K562 (cell line): ENCODE results near the gene GNAI2. TPM values are rescaled to one million over a fixed set of nuclear protein-coding genes. Genes with fewer than 3 reads are reported as not detected.

Experiments
- BCOR ChIP-seq: fragments of 450-650 bp; IDR thresholded peaks from 2 replicates; pipeline ENCODE4 v1.6.1; 2016
- E4F1 ChIP-seq: fragments of 250-450 bp; sonication (Bioruptor Pico); IDR thresholded peaks from 2 replicates; pipeline ENCODE4 v1.5.0; 2021; ENCODE audit warnings: mild to moderate bottlenecking, borderline replicate concordance
- ELF4 ChIP-seq: fragments of 450-650 bp; formaldehyde crosslinking; IDR thresholded peaks from 2 replicates; pipeline ENCODE4 v1.4.0; 2022; ENCODE audit warnings: missing genetic modification characterization
- FOSL1 ChIP-seq: fragments of 200-800 bp; sonication (Bioruptor generic); conservative IDR thresholded peaks from 2 replicates; pipeline ENCODE4 v1.6.1; 2016; ENCODE audit warnings: missing genetic modification characterization, missing compliant biosample characterization
- HDAC6 ChIP-seq: IDR thresholded peaks from 2 replicates; pipeline ENCODE4 v1.6.1; 2012; ENCODE audit warnings: low read depth, mild to moderate bottlenecking, control low read depth, inconsistent platforms, low read length, moderate library complexity
- IRF9 ChIP-seq: fragments of 450-650 bp; IDR thresholded peaks from 2 replicates; pipeline ENCODE4 v1.6.1; 2016; ENCODE audit warnings: missing biosample characterization, missing genetic modification characterization
- JUND ChIP-seq, 2 experiments: IDR thresholded peaks; 2 replicates in 1 of 2; 3 replicates in 1 of 2; pipeline ENCODE4 v1.6.1; 2011; ENCODE audit warnings: borderline replicate concordance in 2 of 2, low read depth in 2 of 2, low read length in 2 of 2, improper control_type of control experiment in 1 of 2, missing biosample characterization in 1 of 2, missing genetic modification characterization in 1 of 2, missing genetic modification reagents in 1 of 2
- OTX1 ChIP-seq: fragments of 450-650 bp; formaldehyde crosslinking; IDR thresholded peaks from 2 replicates; pipeline ENCODE4 v1.4.0; 2022; ENCODE audit warnings: mild to moderate bottlenecking
- PHF21A ChIP-seq: fragments of 450-650 bp; IDR thresholded peaks from 2 replicates; pipeline ENCODE4 v1.6.1; 2017; ENCODE audit warnings: low read depth, borderline replicate concordance
- PHTF2 ChIP-seq: fragments of 250-450 bp; sonication (Bioruptor Pico); IDR thresholded peaks from 2 replicates; pipeline ENCODE4 v1.5.0; 2021; ENCODE audit warnings: mild to moderate bottlenecking
- RFX7 ChIP-seq: fragments of 250-450 bp; sonication (Bioruptor Pico); IDR thresholded peaks from 2 replicates; pipeline ENCODE4 v1.5.1; 2021; ENCODE audit warnings: mild to moderate bottlenecking
- SAFB ChIP-seq: fragments of 200-400 bp; formaldehyde crosslinking; IDR thresholded peaks from 2 replicates; pipeline ENCODE4 v1.6.1; 2017; ENCODE audit warnings: low read depth, low read length, borderline replicate concordance
- TAF9B ChIP-seq: fragments of 450-650 bp; IDR thresholded peaks from 2 replicates; pipeline ENCODE4 v1.6.1; 2018; ENCODE audit warnings: mild to moderate bottlenecking; ENCODE audit not compliant: partially characterized antibody
- TCFL5 ChIP-seq: fragments of 250-450 bp; sonication (Bioruptor Pico); conservative IDR thresholded peaks from 2 replicates; pipeline ENCODE4 v1.6.1; 2021; ENCODE audit warnings: mild to moderate bottlenecking, moderate library complexity, matching md5 sums
- ZBED1 ChIP-seq: IDR thresholded peaks from 2 replicates; pipeline ENCODE4 v1.6.1; 2014
- ZBTB2 ChIP-seq: fragments of 450-650 bp; IDR thresholded peaks from 2 replicates; pipeline ENCODE4 v1.6.1; 2016; ENCODE audit warnings: antibody characterized with exemption
- ZBTB33 ChIP-seq: sonication (generic); formaldehyde crosslinking; IDR thresholded peaks from 2 replicates; pipeline ENCODE4 v1.8.1; 2023; ENCODE audit warnings: mild to moderate bottlenecking, missing genetic modification reagents
- ZNF175 ChIP-seq: fragments of 200-800 bp; sonication (Bioruptor generic); IDR thresholded peaks from 2 replicates; pipeline ENCODE4 v1.6.1; 2016; ENCODE audit warnings: low read depth, mild to moderate bottlenecking, missing genetic modification characterization, missing compliant biosample characterization
- ZNF766 ChIP-seq: fragments of 200-800 bp; sonication (Bioruptor generic); conservative IDR thresholded peaks from 2 replicates; pipeline ENCODE4 v1.6.1; 2016; ENCODE audit warnings: missing genetic modification characterization, missing compliant biosample characterization
- polyA plus RNA-seq, 8 experiments: library from polyadenylated mRNA; depleted of rRNA in 4 of 8; stranded (reverse) in 5 of 8; unstranded in 3 of 8; fragments of >200 nt; fragmentation: Nextera tagmentation in 2 of 8; fragmentation: Illumina TruSeq in 1 of 8; extraction: Ambion mirVana in 2 of 8; extraction: Trizol in 1 of 8; gene quantifications; 2 replicates each; pipeline versions ENCODE4 v1.2.1 to v1.2.3, GENCODE V29; 2011 to 2014; ENCODE audit warnings: inconsistent platforms in 1 of 8, missing spikeins in 1 of 8
- total RNA-seq, 7 experiments: library from RNA; depleted of rRNA in 6 of 7; stranded (reverse); fragments of >200 nt in 6 of 7; fragmentation: Illumina TruSeq in 2 of 7; extraction: Trizol in 2 of 7; gene quantifications; 2 replicates each; pipeline versions ENCODE4 v1.2.1 to v1.2.3, GENCODE V29; 2011 to 2021; ENCODE audit warnings: low replicate concordance in 1 of 7

Gene GNAI2
- total and polyA plus RNA-seq, 9 of the 15 experiments (the other 6 are each of a cell fraction or from before 2014, with no cell fraction given), result 1.1 to 72.2 (median 42.7) TPM

GRCh38 chr3:50292159-50293078 lies 56.4 kb downstream of the GNAI2 start, which contains the start of gene IFRD2 (continued):
- TF ChIP-seq PHTF2 (no peak), ELF4 (CRISPR knock-in tag) (peak; percentile 73), OTX1 (CRISPR knock-in tag) (no peak), ZBED1 (no peak), TCFL5 (CRISPR knock-in tag) (0 out of 2 replicates have a peak, but pooled peaks have one; percentile 18), BCOR (no peak), ZBTB33 (CRISPR knock-in tag) (no peak), JUND (IDR thresholded peaks at IDR 0.05; ENCODE audit: borderline replicate concordance, low read depth, low read length) (peak; percentile 56; the same call in 1 of the 2 replicates), JUND (tag; IDR thresholded peaks at IDR 0.05; ENCODE audit: borderline replicate concordance, low read depth, low read length) (peak; percentile 20; the same call in 1 of the 3 replicates), E4F1 (no peak), SAFB (peak; percentile 81; the same call in 1 of the 2 replicates), ZBTB2 (peak; percentile 25; the same call in 1 of the 2 replicates), PHF21A (no peak), IRF9 (no peak), TAF9B (peak; percentile 15), FOSL1 (tag) (no peak; the same call in 1 of the 2 replicates), ZNF766 (CRISPR knock-in tag) (peak; percentile 98), RFX7 (CRISPR knock-in tag) (no peak), HDAC6 (no peak), ZNF175 (CRISPR knock-in tag) (peak; percentile 94)
